Testis (tissue), 2 donors: ENCODE data around the gene KCNJ10.

Experiments
- POLR2A ChIP-seq: fragments of 450-650 bp; IDR thresholded peaks from one replicate; pipeline ENCODE4 v1.6.1; 2017; ENCODE audit warnings: antibody characterized with exemption, mild to moderate bottlenecking, moderate library complexity
- TF ChIP-seq, protein P1 (sequence below), 3 experiments: fragments of 450-650 bp in 2 of 3; fragments of 200-600 bp in 1 of 3; sonication (generic) in 1 of 3; IDR thresholded peaks; one replicate each; pipeline ENCODE4 v1.5.1; 2016 to 2019; ENCODE audit warnings: antibody characterized with exemption in 3 of 3, mild to moderate bottlenecking in 2 of 3, moderate library complexity in 1 of 3

DNA sequence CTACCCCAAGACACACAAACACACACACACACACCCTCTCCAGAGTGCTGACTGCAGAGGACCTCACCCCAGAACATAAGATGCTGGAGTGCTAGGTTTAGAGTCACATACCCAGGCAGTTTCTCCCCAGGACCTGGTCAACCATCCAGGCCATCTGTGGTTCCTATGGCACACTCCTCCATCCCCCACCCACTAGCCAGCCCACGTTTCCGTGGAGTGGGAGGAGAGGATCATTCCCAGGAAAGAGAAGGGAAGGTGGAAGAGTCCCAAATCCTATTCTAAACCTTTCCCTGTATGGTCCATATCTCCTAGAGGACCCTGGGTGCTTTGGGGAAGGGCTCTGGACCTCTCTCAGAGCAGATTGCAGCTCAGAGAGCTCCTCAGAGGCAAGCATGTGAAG, 12.5 kb upstream of the KCNJ10 start:
- TF ChIP-seq, protein P1, sequence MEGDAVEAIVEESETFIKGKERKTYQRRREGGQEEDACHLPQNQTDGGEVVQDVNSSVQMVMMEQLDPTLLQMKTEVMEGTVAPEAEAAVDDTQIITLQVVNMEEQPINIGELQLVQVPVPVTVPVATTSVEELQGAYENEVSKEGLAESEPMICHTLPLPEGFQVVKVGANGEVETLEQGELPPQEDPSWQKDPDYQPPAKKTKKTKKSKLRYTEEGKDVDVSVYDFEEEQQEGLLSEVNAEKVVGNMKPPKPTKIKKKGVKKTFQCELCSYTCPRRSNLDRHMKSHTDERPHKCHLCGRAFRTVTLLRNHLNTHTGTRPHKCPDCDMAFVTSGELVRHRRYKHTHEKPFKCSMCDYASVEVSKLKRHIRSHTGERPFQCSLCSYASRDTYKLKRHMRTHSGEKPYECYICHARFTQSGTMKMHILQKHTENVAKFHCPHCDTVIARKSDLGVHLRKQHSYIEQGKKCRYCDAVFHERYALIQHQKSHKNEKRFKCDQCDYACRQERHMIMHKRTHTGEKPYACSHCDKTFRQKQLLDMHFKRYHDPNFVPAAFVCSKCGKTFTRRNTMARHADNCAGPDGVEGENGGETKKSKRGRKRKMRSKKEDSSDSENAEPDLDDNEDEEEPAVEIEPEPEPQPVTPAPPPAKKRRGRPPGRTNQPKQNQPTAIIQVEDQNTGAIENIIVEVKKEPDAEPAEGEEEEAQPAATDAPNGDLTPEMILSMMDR (IDR thresholded peaks at IDR 0.05) = no peak
- no peak for TF ChIP-seq POLR2A
